ENCODE data around the gene CCL7. TPM values are rescaled to one million over a fixed set of nuclear protein-coding genes. Genes with fewer than 3 reads are reported as not detected.

CCL7 gene
- polyA plus RNA-seq, 3 donors from 2014 or later = not detected

GRCh38 chr17:34306466-34306865, 36.4 kb downstream of the CCL7 start:
- peaks cover 2 to 7% (median 2%) of the 10 kb centered on the region in 3 donors for H3K27me3 Mint-ChIP-seq (ENCODE audit: low read depth in 3 of 3)
- H3K9me3 Mint-ChIP-seq = no peaks in the 10 kb centered on the region
- no peaks in the 10 kb centered on the region for H3K4me1 Mint-ChIP-seq
- no peak overlapping the region for H3K27ac Mint-ChIP-seq
- H3K36me3 Mint-ChIP-seq = no peaks in the 10 kb centered on the region
- no peak for DNase-seq
- no peak overlapping the region for H3K4me3 Mint-ChIP-seq

DNA sequence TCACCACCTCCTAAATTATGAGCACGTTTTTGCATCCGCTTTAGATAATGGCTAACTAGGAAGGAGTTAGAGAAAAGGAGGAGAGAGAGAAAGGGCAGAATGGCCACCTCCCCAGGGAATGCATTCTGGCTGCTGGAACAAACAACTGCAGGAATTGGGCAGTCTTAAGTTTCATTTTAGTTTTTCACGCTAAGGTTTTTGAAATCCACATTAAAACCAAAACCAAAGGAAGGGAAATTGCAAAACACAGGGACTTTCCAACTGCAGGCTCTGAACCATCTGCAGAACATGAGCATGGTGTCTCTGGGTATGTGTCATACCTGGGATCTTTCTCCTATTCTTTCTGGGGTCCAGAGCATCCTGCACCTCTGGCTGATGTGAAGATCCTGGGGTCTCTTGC, 37.1 kb downstream of the CCL7 start:
- no peak for DNase-seq
- Mint-ChIP-seq H3K9me3 (no peaks in the 10 kb centered on the region), H3K4me3 (no peak overlapping the region), H3K27me3 (ENCODE audit: low read depth in 3 of 3) (peaks cover 2 to 7% (median 2%) of the 10 kb centered on the region in 3 donors), H3K36me3 (no peaks in the 10 kb centered on the region), H3K27ac (no peak overlapping the region), H3K4me1 (no peaks in the 10 kb centered on the region)

- Mint-ChIP-seq H3K36me3 (no peaks in the 10 kb centered on the region), H3K4me1 (no peaks in the 10 kb centered on the region), H3K9me3 (no peaks in the 10 kb centered on the region), H3K27me3 (ENCODE audit: low read depth in 3 of 3) (peaks cover 2 to 12% (median 2%) of the 10 kb centered on the region in 3 donors), H3K4me3 (no peak overlapping the region), H3K27ac (no peak overlapping the region)
- no peak for DNase-seq
These were observed 38.4 kb downstream of the CCL7 start for GRCh38 chr17:34308371-34308770.

- Mint-ChIP-seq H3K27me3 (ENCODE audit: low read depth in 3 of 3) (peaks cover 0 to 15% (median 9%) of the 10 kb centered on the region in 3 donors), H3K36me3 (no peaks in the 10 kb centered on the region), H3K9me3 (no peaks in the 10 kb centered on the region), H3K4me3 (no peak overlapping the region), H3K27ac (no peak overlapping the region), H3K4me1 (no peaks in the 10 kb centered on the region)
- no peak for DNase-seq
These were observed 41.3 kb downstream of the CCL7 start for GRCh38 chr17:34311291-34311690.

DNA sequence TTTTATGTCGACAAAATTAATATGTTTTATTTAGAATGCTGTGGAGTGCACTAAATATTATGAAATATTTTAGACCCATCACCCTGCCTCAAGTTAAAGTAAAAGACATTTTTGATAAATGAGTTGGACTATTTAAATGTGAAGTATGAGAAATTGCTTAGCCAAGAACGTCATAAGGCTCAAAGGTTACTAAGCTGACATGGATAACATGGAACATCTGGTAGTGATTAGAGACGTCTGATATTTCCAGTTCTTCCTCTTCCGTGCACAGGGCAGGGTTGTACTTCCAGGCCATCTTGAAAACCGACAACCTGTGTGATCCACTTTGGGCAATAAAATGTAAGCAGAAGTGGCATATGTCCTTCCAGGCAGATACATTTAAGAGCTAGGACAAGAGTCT, 42.1 kb downstream of the CCL7 start:
- Mint-ChIP-seq H3K36me3 (no peaks in the 10 kb centered on the region), H3K9me3 (no peaks in the 10 kb centered on the region), H3K4me3 (no peak overlapping the region), H3K27ac (no peak overlapping the region), H3K27me3 (ENCODE audit: low read depth in 3 of 3) (peaks cover 0 to 15% (median 9%) of the 10 kb centered on the region in 3 donors), H3K4me1 (no peaks in the 10 kb centered on the region)
- DNase-seq = no peak

- Mint-ChIP-seq H3K9me3 (no peaks in the 10 kb centered on the region), H3K4me3 (no peak overlapping the region), H3K27me3 (ENCODE audit: low read depth in 3 of 3) (peaks cover 1 to 10% (median 9%) of the 10 kb centered on the region in 3 donors), H3K4me1 (no peaks in the 10 kb centered on the region), H3K27ac (no peak overlapping the region), H3K36me3 (no peaks in the 10 kb centered on the region)
- no peak for DNase-seq
These were observed 43.1 kb downstream of the CCL7 start for GRCh38 chr17:34313164-34313563.

- Mint-ChIP-seq H3K4me1 (no peaks in the 10 kb centered on the region), H3K9me3 (no peaks in the 10 kb centered on the region), H3K27me3 (ENCODE audit: low read depth in 3 of 3) (peaks cover 1 to 8% (median 7%) of the 10 kb centered on the region in 3 donors), H3K36me3 (no peaks in the 10 kb centered on the region), H3K27ac (no peak overlapping the region), H3K4me3 (no peak overlapping the region)
- no peak for DNase-seq
These were observed 44.3 kb downstream of the CCL7 start for GRCh38 chr17:34314279-34314678.

GRCh38 chr17:34318474-34318873, 48.5 kb downstream of the CCL7 start:
- no peak overlapping the region for H3K4me3 Mint-ChIP-seq
- peaks cover 1 to 12% (median 6%) of the 10 kb centered on the region in 3 donors for H3K27me3 Mint-ChIP-seq (ENCODE audit: low read depth in 3 of 3)
- H3K9me3 Mint-ChIP-seq = no peaks in the 10 kb centered on the region
- no peaks in the 10 kb centered on the region for H3K4me1 Mint-ChIP-seq
- no peak overlapping the region for H3K27ac Mint-ChIP-seq
- no peaks in the 10 kb centered on the region for H3K36me3 Mint-ChIP-seq
- no peak for DNase-seq

DNA sequence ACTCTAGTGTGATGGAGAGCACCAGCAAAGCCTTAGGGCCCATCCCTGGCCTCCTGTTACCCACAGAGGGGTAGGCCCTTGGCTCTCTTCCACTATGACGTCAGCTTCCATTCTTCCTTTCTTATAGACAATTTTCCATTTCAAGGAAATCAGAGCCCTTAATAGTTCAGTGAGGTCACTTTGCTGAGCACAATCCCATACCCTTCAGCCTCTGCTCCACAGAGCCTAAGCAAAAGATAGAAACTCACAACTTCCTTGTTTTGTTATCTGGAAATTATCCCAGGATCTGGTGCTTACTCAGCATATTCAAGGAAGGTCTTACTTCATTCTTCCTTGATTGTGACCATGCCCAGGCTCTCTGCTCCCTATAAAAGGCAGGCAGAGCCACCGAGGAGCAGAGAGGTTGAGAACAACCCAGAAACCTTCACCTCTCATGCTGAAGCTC, 49.0 kb downstream of the CCL7 start, which contains the start of gene CCL8:
Gene CCL8, plus strand, starts transcription at position 397 of the 445 bp plus-strand sequence. CDS start 67 bp downstream, outside the sequence.
- Mint-ChIP-seq H3K9me3 (no peaks in the 10 kb centered on the region), H3K27ac (no peak within 1 kb of the TSS), H3K4me3 (no peak within 1 kb of the TSS), H3K4me1 (no peaks in the 10 kb centered on the region), H3K27me3 (ENCODE audit: low read depth in 3 of 3) (peaks cover 3 to 12% (median 6%) of the 10 kb centered on the region in 3 donors), H3K36me3 (no peaks in the 10 kb centered on the region)
- DNase-seq = no peak

Other genes starting within 250 kb of the CCL7 start
- gene CCL2, start 14.9 kb upstream of the CCL7 start, polyA plus RNA-seq = under 1 TPM in 1 of 3 donors, not detected in 2; 0.51 TPM
- gene CCL11, start 15.5 kb downstream of the CCL7 start, polyA plus RNA-seq = not detected
- not detected for gene CCL8, start 49.2 kb downstream of the CCL7 start, polyA plus RNA-seq
- gene CCL13, start 86.3 kb downstream of the CCL7 start, polyA plus RNA-seq = not detected
- not detected for gene CCL1, start 93.0 kb downstream of the CCL7 start, polyA plus RNA-seq